Smooth muscle cell (in vitro differentiated cells): ENCODE results near the gene ARMC8. TPM values are rescaled to one million over a fixed set of nuclear protein-coding genes. Genes with fewer than 3 reads are reported as not detected.

Experiments used
- DNase-seq: peaks from one replicate; lab custom pipeline; 2025; ENCODE audit not compliant: unreplicated experiment; lab: John Stamatoyannopoulos, UW
- H2AFZ ChIP-seq: fragments of 200-600 bp; sonication (generic); 2 replicates; pipeline ENCODE4 v1.6.0; 2016; ENCODE audit warnings: antibody characterized with exemption, low read depth, mild to moderate bottlenecking
- H3F3A ChIP-seq: fragments of 200-600 bp; sonication (generic); 2 replicates; pipeline ENCODE4 v1.6.0; 2017; ENCODE audit warnings: antibody characterized with exemption, low read depth
- H3K27ac ChIP-seq: fragments of 200-600 bp; sonication (generic); 2 replicates; pipeline ENCODE4 v1.5.1; 2016; ENCODE audit warnings: low read depth, mild to moderate bottlenecking
- H3K27me3 ChIP-seq: fragments of 200-600 bp; sonication (generic); 2 replicates; pipeline ENCODE4 v1.6.1; 2016; ENCODE audit warnings: low read depth, mild to moderate bottlenecking
- H3K36me3 ChIP-seq: fragments of 200-600 bp; sonication (generic); 2 replicates; pipeline ENCODE4 v1.5.1; 2016; ENCODE audit warnings: low read depth
- H3K4me1 ChIP-seq: fragments of 200-600 bp; sonication (generic); 2 replicates; pipeline ENCODE4 v1.5.1; 2016; ENCODE audit warnings: low read depth
- H3K4me2 ChIP-seq: fragments of 200-600 bp; sonication (generic); 2 replicates; pipeline ENCODE4 v1.6.0; 2016; ENCODE audit warnings: mild to moderate bottlenecking
- H3K4me3 ChIP-seq: fragments of 200-600 bp; sonication (generic); 2 replicates; pipeline ENCODE4 v1.5.1; 2016; ENCODE audit warnings: mild to moderate bottlenecking
- H3K79me2 ChIP-seq: fragments of 200-600 bp; sonication (generic); 2 replicates; pipeline ENCODE4 v1.6.0; 2016; ENCODE audit warnings: low read depth, mild to moderate bottlenecking
- H3K9ac ChIP-seq: fragments of 200-600 bp; sonication (generic); 2 replicates; pipeline ENCODE4 v1.6.0; 2016; ENCODE audit warnings: low read depth
- H3K9me3 ChIP-seq: fragments of 200-600 bp; sonication (generic); replicated peaks from 2 replicates; pipeline ENCODE4 v1.5.1; 2016; ENCODE audit warnings: low read depth
- H4K20me1 ChIP-seq: fragments of 200-600 bp; sonication (generic); 2 replicates; pipeline ENCODE4 v1.6.0; 2016; ENCODE audit warnings: low read depth
- WGBS: methylation state at CpG from one replicate; pipeline ENCODE4 v1.1.7; 2016; ENCODE audit warnings: low lambda C conversion rate; 5-methylcytosine and 5-hydroxymethylcytosine counted together
- polyA plus RNA-seq: library from polyadenylated mRNA; unstranded; fragments of >200 nt; fragmentation: Nextera tagmentation; extraction: Ambion mirVana; gene quantifications from 2 replicates; pipeline ENCODE4 v1.2.1, GENCODE V29; 2016
- total RNA-seq: library from RNA; depleted of rRNA; stranded (reverse); fragments of >200 nt; gene quantifications from 2 replicates; pipeline ENCODE4 v1.2.3, GENCODE V29; 2014
- TF ChIP-seq, protein P1 (sequence below): fragments of 200-600 bp; sonication (generic); IDR thresholded peaks from 2 replicates; pipeline ENCODE4 v1.5.1; 2017; ENCODE audit warnings: borderline replicate concordance, mild to moderate bottlenecking, antibody characterized with exemption; ENCODE audit not compliant: insufficient read depth, poor library complexity, severe bottlenecking

The ARMC8 gene
- total and polyA plus RNA-seq, 2 experiments from 2014 or later: 22.6 to 39.3 TPM

DNA sequence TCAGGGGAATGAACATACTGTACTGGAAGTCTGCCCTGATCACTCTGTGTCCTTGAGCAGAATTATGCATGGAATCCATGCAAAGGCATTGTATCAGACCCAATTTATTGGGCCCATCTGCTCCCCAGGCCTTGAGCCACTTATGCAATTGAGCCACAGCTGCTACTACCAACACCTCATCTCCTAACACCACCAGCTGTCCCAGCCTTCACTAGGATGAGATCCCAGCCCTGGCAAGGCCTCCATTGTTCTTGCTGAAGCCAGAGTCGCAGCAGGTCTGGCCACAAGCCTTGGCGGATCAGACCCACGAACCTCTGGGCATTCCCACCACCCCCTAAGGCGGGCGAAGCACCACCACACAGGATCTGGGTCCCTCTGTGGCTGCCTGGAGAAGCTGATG, 151.7 kb downstream of the ARMC8 start:
- H3K36me3 ChIP-seq: no peaks in the 10 kb centered on the region
- TF ChIP-seq, protein P1, sequence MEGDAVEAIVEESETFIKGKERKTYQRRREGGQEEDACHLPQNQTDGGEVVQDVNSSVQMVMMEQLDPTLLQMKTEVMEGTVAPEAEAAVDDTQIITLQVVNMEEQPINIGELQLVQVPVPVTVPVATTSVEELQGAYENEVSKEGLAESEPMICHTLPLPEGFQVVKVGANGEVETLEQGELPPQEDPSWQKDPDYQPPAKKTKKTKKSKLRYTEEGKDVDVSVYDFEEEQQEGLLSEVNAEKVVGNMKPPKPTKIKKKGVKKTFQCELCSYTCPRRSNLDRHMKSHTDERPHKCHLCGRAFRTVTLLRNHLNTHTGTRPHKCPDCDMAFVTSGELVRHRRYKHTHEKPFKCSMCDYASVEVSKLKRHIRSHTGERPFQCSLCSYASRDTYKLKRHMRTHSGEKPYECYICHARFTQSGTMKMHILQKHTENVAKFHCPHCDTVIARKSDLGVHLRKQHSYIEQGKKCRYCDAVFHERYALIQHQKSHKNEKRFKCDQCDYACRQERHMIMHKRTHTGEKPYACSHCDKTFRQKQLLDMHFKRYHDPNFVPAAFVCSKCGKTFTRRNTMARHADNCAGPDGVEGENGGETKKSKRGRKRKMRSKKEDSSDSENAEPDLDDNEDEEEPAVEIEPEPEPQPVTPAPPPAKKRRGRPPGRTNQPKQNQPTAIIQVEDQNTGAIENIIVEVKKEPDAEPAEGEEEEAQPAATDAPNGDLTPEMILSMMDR: no peak
- no peaks in the 10 kb centered on the region for H3K79me2 ChIP-seq
- H3F3A ChIP-seq: no peaks in the 10 kb centered on the region
- H3K4me2 ChIP-seq: no peak overlapping the region
- WGBS: 96% methylated on average over 5 of the region's 5 CpGs
- no peaks in the 10 kb centered on the region for H3K9me3 ChIP-seq
- no peak overlapping the region for H3K9ac ChIP-seq
- DNase-seq: no peak
- H3K4me3 ChIP-seq: no peak overlapping the region
- no peak overlapping the region for H2AFZ ChIP-seq
- H3K27ac ChIP-seq: no peak overlapping the region
- H4K20me1 ChIP-seq: no peaks in the 10 kb centered on the region
- no peaks in the 10 kb centered on the region for H3K27me3 ChIP-seq
- no peaks in the 10 kb centered on the region for H3K4me1 ChIP-seq

DNA sequence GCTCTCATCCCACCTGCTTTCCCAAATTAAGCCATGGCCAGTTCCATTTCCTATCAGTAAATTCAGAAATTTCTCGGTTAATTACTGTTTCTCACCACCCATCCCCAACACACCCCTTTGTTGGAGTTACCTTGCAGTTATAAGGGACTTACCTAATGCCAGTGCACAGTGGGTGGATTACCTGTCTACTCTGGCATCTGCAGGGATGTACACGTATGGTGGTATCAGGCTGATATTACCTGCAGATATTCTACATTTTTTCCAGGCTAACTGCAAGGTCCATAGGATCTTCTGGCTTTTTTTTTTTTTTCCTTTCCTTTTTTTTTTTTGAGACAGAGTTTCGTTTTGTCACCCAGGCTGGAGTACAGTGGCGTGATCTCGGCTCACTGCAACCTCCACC, 153.4 kb downstream of the ARMC8 start:
- Histone ChIP-seq H3F3A (no peaks in the 10 kb centered on the region), H4K20me1 (no peaks in the 10 kb centered on the region), H3K4me2 (no peak overlapping the region), H3K36me3 (no peaks in the 10 kb centered on the region), H2AFZ (no peak overlapping the region), H3K4me1 (no peaks in the 10 kb centered on the region), H3K4me3 (no peak overlapping the region), H3K79me2 (no peaks in the 10 kb centered on the region), H3K9me3 (no peaks in the 10 kb centered on the region), H3K27me3 (no peaks in the 10 kb centered on the region), H3K27ac (no peak overlapping the region), H3K9ac (no peak overlapping the region)
- no peak for DNase-seq
- 97% methylated on average over 5 of the region's 5 CpGs for WGBS
- TF ChIP-seq, protein P1: no peak

DNA sequence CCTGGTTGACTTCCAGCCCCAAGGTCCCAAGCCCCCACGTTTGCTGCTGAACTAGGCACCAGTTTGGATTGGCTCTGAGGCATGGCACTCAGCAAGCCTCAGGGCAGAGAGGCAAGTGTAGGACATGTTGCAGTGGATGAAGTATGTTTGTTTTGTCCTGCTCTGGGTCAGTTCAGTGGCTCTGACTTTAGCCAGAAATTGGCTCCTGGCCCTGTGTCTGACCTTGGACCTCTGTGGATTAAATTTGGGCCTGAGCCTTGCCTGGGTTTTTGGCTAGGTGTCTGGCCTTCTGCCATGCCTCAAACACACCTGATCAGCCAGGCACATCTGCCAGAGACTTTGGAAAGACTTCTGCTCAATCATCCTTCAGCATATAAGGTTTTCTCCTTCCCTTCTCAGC, 157.7 kb downstream of the ARMC8 start:
- Histone ChIP-seq H4K20me1 (no peaks in the 10 kb centered on the region), H3K9me3 (no peaks in the 10 kb centered on the region), H3K9ac (no peak overlapping the region), H3K36me3 (no peaks in the 10 kb centered on the region), H3F3A (peaks cover 8% of the 10 kb centered on the region), H2AFZ (no peak overlapping the region), H3K4me2 (no peak overlapping the region), H3K27me3 (no peaks in the 10 kb centered on the region), H3K4me1 (peaks cover 5% of the 10 kb centered on the region), H3K4me3 (no peak overlapping the region), H3K27ac (no peak overlapping the region), H3K79me2 (no peaks in the 10 kb centered on the region)
- 83% methylated on average over 1 of the region's 1 CpG for WGBS
- DNase-seq: no peak
- TF ChIP-seq, protein P1: no peak

Other genes starting within 250 kb of the ARMC8 start
- gene CLDN18, start 177.1 kb upstream of the ARMC8 start, total RNA-seq: not detected in 2 replicates
- gene CLDN18, start 177.1 kb upstream of the ARMC8 start, polyA plus RNA-seq: 0.11 and 0.66 TPM in 2 replicates
- gene DZIP1L, start 71.7 kb upstream of the ARMC8 start, total RNA-seq: 11.3 and 29.9 TPM in 2 replicates
- gene DZIP1L, start 71.7 kb upstream of the ARMC8 start, polyA plus RNA-seq: 7.8 and 12.1 TPM in 2 replicates
- not detected in 2 replicates for gene A4GNT, start 54.9 kb upstream of the ARMC8 start, total RNA-seq
- gene A4GNT, start 54.9 kb upstream of the ARMC8 start, polyA plus RNA-seq: not detected in 2 replicates
- gene DBR1, start 12.4 kb upstream of the ARMC8 start, total RNA-seq: 15.1 and 17.4 TPM in 2 replicates
- 10.9 and 13.8 TPM in 2 replicates for gene DBR1, start 12.4 kb upstream of the ARMC8 start, polyA plus RNA-seq
- gene NME9, start 142.6 kb downstream of the ARMC8 start, total RNA-seq: not detected in 2 replicates
- 0.86 TPM in 1 of 2 replicates, not detected in the other for gene NME9, start 142.6 kb downstream of the ARMC8 start, polyA plus RNA-seq
- 33.9 and 60.5 TPM in 2 replicates for gene MRAS, start 161.3 kb downstream of the ARMC8 start, total RNA-seq
- 43.0 and 44.9 TPM in 2 replicates for gene MRAS, start 161.3 kb downstream of the ARMC8 start, polyA plus RNA-seq
- gene ESYT3, start 247.3 kb downstream of the ARMC8 start, total RNA-seq: 3.4 and 5.5 TPM in 2 replicates
- 1.2 and 3.1 TPM in 2 replicates for gene ESYT3, start 247.3 kb downstream of the ARMC8 start, polyA plus RNA-seq